Measurements from ENCODE around the gene LYSMD1.

- TF ChIP-seq CTCF (conservative IDR thresholded peaks at IDR 0.05 in 1 of 2, IDR thresholded peaks at IDR 0.05 in 1 of 2; ENCODE audit: low read depth in 1 of 2, low read length in 2 of 2) (no peak), EZH2 (IDR thresholded peaks at IDR 0.05; ENCODE audit: low read length, missing control alignments) (no peak)
Measured at GRCh38 chr1:151189637-151190445, 24.1 kb upstream of the LYSMD1 start, which contains the start of gene VPS72.

Measured in fibroblast of lung (primary cell).